Neuron (in vitro differentiated cells): Measurements from ENCODE around the gene GGACT.
"Not testable (repeated sequence)": the region's sequence is repeated elsewhere in the genome, so short reads cannot be mapped to it uniquely, and the experiment has no call there.

ENCODE experiments used
- H2AFZ ChIP-seq: one replicate; pipeline ENCODE4 v1.6.1; 2013; ENCODE audit warnings: low read depth, mild to moderate bottlenecking, inconsistent platforms, low read length, moderate library complexity
- H3K27me3 ChIP-seq: one replicate; pipeline ENCODE4 v1.6.1; 2013; ENCODE audit warnings: low read length; ENCODE audit not compliant: insufficient read depth
- H3K36me3 ChIP-seq: one replicate; pipeline ENCODE4 v1.6.1; 2013; ENCODE audit warnings: low read length; ENCODE audit not compliant: insufficient read depth
- H3K4me1 ChIP-seq: one replicate; pipeline ENCODE4 v1.6.1; 2013; ENCODE audit warnings: low read length; ENCODE audit not compliant: insufficient read depth
- H3K4me3 ChIP-seq: 2 replicates; pipeline ENCODE4 v1.5.1; 2013; ENCODE audit warnings: mild to moderate bottlenecking, low read length, moderate library complexity
- H3K9me3 ChIP-seq: one replicate; pipeline ENCODE4 v1.6.1; 2013; ENCODE audit warnings: low read length

The GGACT gene

DNA sequence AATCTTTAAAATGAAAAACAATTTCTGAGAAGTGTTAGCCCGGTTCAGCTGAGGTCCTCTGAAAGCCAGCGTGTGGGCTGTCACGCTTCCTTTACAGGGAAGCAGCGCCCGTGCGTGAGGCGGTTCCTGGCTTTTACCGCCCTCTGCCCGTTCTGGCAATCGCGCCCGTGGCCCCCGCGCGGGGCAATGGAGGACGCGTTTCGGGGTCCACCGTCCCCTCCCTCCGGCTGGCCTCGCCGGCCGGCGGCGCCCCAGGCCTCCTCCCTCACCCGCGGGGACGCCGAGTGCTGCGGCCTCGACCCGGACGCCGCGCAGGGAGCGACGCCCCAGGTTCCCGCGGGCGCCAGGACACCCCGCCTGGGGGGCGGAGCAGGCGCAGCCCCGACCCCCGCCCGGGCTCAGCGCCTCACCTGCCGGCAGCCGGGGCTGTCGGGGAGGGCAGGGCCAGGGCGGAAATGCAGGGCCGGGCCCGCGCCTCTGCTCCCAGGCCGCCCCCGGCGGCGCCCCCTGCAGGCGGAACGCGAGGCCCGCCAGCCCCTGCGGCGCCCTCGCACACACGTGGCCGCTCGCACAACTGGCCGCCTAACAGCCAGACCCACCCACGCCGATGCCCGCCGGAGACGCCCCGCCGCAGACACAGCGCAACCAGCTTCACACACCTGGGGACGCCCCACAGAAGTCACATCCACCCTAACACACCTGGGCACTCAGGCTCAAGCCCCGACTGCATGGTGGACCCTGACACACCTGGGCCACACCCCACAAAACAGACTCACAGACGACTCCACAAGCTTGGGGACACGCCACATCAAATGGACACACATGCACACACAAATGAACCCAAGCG, at the start of gene GGACT:
GGACT (minus strand) TSS at position 459 of the 847 bp plus-strand sequence. CDS start 56,198 bp downstream, outside the sequence.
- H3K4me3 ChIP-seq: peak within 1 kb of the TSS; percentile 69
- no peaks in the 10 kb centered on the region for H3K9me3 ChIP-seq
- no peaks in the 10 kb centered on the region for H3K36me3 ChIP-seq
- H2AFZ ChIP-seq: peak within 1 kb of the TSS; percentile 89
- H3K4me1 ChIP-seq: peaks cover 21% of the 10 kb centered on the region
- H3K27me3 ChIP-seq: no peaks in the 10 kb centered on the region

DNA sequence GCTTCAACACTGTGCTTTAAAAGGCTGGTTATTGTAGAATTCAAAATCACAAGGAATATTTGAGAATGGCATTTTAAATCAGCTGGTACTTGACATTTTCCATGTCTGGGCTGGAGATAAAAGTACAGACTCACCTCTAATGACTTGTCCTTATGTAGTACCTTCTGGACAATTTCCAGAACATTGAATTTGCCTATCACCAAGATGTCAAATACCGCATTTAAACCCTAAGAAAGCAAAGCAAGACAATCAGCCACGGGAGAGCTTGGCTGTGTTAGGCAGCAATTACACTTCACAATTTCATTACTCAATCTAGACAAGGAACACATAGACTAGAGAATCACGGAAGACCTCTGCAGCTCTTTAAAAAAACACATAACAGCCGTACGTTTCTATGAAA, 49.2 kb upstream of the GGACT start:
- no peak overlapping the region for H2AFZ ChIP-seq
- H3K4me3 ChIP-seq: no peak overlapping the region
- peaks cover 73% of the 10 kb centered on the region for H3K36me3 ChIP-seq
- no peaks in the 10 kb centered on the region for H3K9me3 ChIP-seq
- H3K27me3 ChIP-seq: no peaks in the 10 kb centered on the region
- H3K4me1 ChIP-seq: no peaks in the 10 kb centered on the region

DNA sequence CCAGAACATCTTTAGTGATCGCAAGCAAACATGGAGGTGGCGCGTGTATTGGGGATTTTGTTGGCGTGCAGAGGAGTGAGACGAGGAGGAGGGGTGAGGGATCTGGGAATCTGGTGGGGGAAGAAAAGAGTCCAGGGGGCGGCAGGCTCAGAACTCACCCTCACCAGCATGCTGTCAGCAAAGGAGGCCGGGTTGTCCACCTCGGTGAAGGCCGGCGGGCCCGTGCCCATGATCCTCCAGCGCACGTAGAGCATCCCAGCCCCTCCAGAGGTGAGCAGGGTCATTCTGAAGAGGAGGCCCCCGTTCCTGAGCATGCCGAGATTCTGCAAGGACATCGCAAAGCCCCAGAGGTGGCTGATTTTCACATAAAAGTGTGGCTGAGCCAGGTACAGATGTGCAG, 48.8 kb upstream of the GGACT start:
- Histone ChIP-seq H3K36me3 (peaks cover 69% of the 10 kb centered on the region), H3K9me3 (no peaks in the 10 kb centered on the region), H3K27me3 (no peaks in the 10 kb centered on the region), H3K4me3 (no peak overlapping the region), H3K4me1 (no peaks in the 10 kb centered on the region), H2AFZ (no peak overlapping the region)

DNA sequence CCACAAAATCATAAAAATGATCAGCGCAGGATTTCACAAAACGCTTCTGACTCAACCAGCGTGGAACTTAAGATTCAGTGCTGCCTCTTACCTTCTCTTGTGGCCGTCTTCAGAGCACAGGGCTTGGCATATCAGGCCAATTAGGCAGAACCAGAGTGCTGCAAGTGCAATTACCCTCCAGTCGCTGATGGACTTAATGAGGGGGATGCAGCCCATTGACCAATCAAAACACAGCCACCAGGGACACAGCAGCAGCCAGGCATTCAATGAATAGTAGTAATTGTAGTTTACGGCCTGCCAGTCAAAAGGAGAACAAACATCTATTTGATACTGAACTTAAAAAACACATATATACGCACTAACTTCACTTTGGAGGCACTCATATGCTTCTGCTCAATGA, 47.9 kb upstream of the GGACT start:
- Histone ChIP-seq H3K27me3 (no peaks in the 10 kb centered on the region), H3K4me1 (peaks cover under 1% of the 10 kb centered on the region), H3K9me3 (no peaks in the 10 kb centered on the region), H3K4me3 (no peak overlapping the region), H3K36me3 (peaks cover 60% of the 10 kb centered on the region), H2AFZ (no peak overlapping the region)

DNA sequence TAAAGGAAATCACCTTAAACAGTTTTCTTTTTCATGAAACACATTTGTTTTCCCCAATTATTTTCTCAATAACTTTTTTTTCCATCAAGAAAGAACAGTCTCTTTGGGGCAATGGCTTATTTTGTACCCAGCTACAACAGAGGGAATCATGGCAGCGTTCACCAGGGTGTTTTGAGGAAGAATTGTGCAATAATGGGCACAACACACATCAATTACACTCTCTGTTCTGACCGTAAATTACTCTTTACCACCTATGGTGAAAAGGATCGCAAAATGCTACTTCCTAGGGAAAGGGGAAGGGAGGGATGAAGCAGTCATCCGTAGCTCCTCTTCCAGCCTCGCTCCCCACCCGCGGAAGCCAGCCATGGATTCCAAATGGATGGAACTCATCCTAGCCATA, 47.4 kb upstream of the GGACT start:
- no peaks in the 10 kb centered on the region for H3K27me3 ChIP-seq
- peaks cover 5% of the 10 kb centered on the region for H3K4me1 ChIP-seq
- no peak overlapping the region for H3K4me3 ChIP-seq
- peaks cover 55% of the 10 kb centered on the region for H3K36me3 ChIP-seq
- H3K9me3 ChIP-seq: no peaks in the 10 kb centered on the region
- H2AFZ ChIP-seq: no peak overlapping the region

DNA sequence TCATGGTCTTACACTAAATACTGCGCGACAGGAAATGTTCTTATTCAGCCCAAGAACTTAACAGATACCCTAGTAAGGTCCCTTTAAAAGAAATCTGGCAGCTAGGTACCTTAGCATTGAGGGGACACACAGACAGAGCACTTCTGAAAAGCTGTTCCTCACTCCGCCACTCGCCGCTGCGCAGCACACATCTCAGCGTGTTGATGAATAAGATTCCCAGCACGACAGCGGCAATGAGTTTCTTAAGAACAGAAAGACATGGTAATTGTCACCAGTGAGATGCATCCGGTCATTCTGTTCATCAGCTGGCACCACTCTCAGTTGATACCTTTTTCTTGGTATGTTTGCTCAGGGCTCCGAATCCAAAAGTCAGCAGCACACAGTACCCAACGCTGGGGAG, 46.1 kb upstream of the GGACT start:
- Histone ChIP-seq H3K4me3 (no peak overlapping the region), H2AFZ (no peak overlapping the region), H3K36me3 (peaks cover 50% of the 10 kb centered on the region)

DNA sequence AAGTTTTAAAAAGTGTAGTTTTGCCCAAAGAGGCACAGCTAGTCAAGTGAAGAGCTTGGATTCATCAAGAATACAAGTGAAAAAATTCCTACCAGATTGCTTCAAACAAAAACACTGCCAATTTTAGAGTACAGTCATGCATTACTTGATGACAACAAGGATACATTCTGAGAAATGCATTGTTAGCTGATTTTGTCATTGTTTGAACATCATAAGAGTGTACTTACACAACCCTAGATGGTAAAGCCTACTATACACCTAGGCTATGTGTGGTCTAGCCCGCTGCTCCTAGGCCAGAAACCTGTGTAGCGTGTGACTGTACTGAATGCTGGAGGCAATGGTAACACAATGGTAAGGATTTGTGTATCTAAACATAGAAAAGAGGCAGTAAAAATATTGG, 44.9 kb upstream of the GGACT start:
- H3K36me3 ChIP-seq: peaks cover 56% of the 10 kb centered on the region
- H3K9me3 ChIP-seq: no peaks in the 10 kb centered on the region
- no peak overlapping the region for H3K4me3 ChIP-seq
- H2AFZ ChIP-seq: no peak overlapping the region
- no peaks in the 10 kb centered on the region for H3K27me3 ChIP-seq
- peaks cover 19% of the 10 kb centered on the region for H3K4me1 ChIP-seq

More for the DNA sequence above, 46.1 kb upstream of the GGACT start:
- Histone ChIP-seq H3K4me1 (peaks cover 18% of the 10 kb centered on the region), H3K9me3 (no peaks in the 10 kb centered on the region), H3K27me3 (no peaks in the 10 kb centered on the region)

DNA sequence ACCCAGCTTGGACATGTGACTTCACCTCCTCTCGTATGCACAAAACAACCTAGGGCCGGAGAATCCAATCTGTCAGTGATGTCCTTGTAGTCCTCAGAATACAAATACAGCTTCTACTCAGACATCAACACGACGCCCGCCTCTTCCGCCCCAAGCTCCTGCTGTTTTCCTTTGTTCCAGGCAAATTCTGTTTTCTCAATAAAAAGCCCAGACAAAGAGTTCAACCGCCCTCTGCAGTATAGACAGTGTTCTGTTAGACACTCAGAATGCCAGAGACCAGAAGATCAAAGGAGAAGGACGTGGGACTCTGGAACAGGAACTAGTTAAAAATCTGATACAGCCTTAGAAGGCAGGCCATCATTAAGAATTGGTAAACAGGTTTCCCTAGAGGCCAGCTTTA, 42.0 kb upstream of the GGACT start:
- no peaks in the 10 kb centered on the region for H3K27me3 ChIP-seq
- H3K4me1 ChIP-seq: peaks cover 19% of the 10 kb centered on the region
- no peaks in the 10 kb centered on the region for H3K9me3 ChIP-seq
- peaks cover 44% of the 10 kb centered on the region for H3K36me3 ChIP-seq
- no peak overlapping the region for H3K4me3 ChIP-seq
- no peak overlapping the region for H2AFZ ChIP-seq

DNA sequence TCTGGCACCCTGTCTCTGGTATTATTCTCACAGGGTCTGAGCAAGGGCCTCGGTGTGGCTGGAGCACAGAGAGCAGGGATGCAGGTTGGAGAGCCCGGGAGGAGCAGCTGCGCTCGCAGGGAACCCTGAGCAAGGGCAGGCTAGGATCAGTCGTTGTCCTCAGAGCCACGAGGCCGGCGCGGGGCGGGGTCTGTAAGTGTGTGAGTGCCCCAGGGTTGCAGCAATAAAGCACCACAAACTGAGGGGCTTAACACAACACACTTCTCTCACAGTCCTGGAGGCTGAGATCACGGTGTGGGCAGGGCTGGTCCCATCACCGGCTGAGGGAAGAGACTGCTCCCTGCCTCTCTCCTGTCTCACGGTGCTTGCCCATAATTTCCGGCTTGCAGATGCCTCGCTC, 38.5 kb upstream of the GGACT start:
- peaks cover 19% of the 10 kb centered on the region for H3K4me1 ChIP-seq
- no peak overlapping the region for H3K4me3 ChIP-seq
- H3K9me3 ChIP-seq: peaks cover 2% of the 10 kb centered on the region
- H3K27me3 ChIP-seq: no peaks in the 10 kb centered on the region
- H3K36me3 ChIP-seq: peaks cover 42% of the 10 kb centered on the region
- no peak overlapping the region for H2AFZ ChIP-seq

DNA sequence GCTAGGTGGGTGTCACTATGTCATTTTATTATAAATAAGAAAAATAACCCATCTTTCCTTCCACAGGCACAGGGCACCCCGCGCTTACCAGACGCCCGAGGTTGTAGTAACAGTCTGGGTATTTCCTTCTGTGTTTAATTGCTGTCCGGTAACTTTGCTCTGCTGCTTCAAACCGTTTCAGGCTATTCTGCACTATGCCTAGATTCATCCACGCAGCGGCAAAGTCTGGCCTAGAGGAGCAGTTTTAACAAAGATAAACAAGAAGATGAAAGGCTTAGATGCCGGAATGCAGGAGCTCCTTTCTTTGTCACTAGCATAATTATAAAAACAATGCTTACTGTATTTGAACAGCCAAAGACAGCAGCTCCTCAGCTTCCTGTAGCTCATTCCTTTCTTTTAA, 36.9 kb upstream of the GGACT start:
- peaks cover 7% of the 10 kb centered on the region for H3K9me3 ChIP-seq
- peaks cover 53% of the 10 kb centered on the region for H3K36me3 ChIP-seq
- H2AFZ ChIP-seq: no peak overlapping the region
- H3K4me1 ChIP-seq: peaks cover 9% of the 10 kb centered on the region
- H3K27me3 ChIP-seq: no peaks in the 10 kb centered on the region
- H3K4me3 ChIP-seq: no peak overlapping the region

DNA sequence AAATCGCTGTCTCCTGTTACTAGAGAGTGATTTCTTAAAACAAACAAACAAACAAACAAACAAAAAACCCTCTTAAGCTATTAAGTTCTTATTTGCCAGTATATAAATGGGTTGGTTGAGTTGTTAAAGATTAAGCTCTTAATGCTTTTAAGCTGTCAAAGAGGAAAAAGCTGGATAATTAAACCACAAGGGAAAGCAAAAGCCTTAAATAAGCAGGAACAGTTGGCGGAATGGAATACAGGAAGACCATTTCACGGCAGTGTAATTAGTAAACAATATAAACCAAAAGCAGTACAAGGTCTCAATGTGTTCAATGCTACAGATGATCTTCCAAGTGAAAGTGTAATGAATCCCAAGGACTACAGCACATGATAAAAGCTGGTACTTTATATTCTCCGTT, 32.2 kb upstream of the GGACT start:
- peaks cover 30% of the 10 kb centered on the region for H3K36me3 ChIP-seq
- no peak overlapping the region for H3K4me3 ChIP-seq

DNA sequence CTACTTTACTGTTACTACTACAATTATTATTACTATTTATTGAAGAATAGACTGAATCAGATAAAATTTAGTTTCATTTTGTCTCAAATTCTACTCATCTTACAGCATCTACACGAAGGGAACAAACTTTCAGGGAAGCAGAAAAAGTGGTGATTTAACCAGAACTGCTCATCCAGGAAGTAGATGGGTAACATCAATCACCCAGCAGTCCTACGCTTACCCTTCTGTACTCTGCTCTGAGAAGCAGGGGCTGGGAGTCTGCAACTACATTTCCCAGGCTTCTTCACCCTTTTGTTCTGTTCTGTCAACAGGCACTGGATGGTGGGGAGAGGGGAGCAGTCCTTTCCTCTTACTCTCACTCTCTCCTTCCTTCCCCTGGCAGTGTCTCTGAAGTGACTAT, 31.4 kb upstream of the GGACT start:
- H2AFZ ChIP-seq: no peak overlapping the region
- peaks cover 27% of the 10 kb centered on the region for H3K36me3 ChIP-seq

More for the DNA sequence above, 32.2 kb upstream of the GGACT start:
- Histone ChIP-seq H3K9me3 (peaks cover 19% of the 10 kb centered on the region), H2AFZ (no peak overlapping the region), H3K4me1 (no peaks in the 10 kb centered on the region), H3K27me3 (no peaks in the 10 kb centered on the region)

DNA sequence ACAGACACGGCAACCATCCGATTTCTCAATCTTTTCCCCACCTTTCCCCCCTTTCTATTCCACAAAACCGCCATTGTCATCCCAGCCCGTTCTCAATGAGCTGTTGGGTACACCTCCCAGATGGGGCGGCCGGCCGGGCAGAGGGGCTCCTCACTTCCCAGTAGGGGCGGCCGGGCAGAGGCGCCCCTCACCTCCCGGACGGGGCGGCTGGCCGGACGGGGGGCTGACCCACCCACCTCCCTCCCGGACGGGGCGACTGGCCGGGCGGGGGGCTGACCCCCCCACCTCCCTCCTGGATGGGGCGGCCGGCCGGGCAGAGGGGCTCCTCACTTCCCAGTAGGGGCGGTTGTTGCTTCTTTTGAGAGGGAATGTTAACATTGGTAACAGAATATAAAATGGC, 30.3 kb upstream of the GGACT start:
- Histone ChIP-seq H3K9me3 (peaks cover 19% of the 10 kb centered on the region), H3K36me3 (peaks cover 19% of the 10 kb centered on the region)
- H3K4me3 ChIP-seq, H3K27me3 ChIP-seq, H2AFZ ChIP-seq, H3K4me1 ChIP-seq: not testable (repeated sequence)

More for the DNA sequence above, 31.4 kb upstream of the GGACT start:
- no peaks in the 10 kb centered on the region for H3K4me1 ChIP-seq
- H3K4me3 ChIP-seq: no peak overlapping the region
- peaks cover 19% of the 10 kb centered on the region for H3K9me3 ChIP-seq
- no peaks in the 10 kb centered on the region for H3K27me3 ChIP-seq

DNA sequence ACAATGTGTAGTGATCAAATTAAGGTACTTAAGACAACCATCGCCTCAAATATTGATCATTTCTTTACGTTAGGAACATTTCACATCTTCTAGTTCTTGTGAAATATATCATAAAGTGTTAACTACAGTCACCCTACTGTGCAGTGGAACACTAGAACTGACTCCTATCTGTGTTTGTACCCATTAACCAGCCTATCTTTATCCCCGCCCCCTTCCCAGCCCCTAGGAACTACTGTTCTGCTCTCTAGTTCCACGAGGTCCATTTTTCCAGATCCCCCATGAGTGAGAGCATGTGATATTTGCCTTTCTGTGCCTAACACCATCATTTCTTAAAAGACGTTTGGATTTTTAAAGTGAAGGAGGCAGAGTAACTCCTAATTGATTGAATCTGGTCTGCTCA, 24.4 kb upstream of the GGACT start:
- no peak overlapping the region for H2AFZ ChIP-seq
- peaks cover 27% of the 10 kb centered on the region for H3K36me3 ChIP-seq
- no peaks in the 10 kb centered on the region for H3K4me1 ChIP-seq
- H3K27me3 ChIP-seq: no peaks in the 10 kb centered on the region
- peaks cover 3% of the 10 kb centered on the region for H3K9me3 ChIP-seq
- H3K4me3 ChIP-seq: no peak overlapping the region
